DND-41 (cell line): ENCODE data around the gene GALNT13.

Experiments used
- ATAC-seq: fragments of 200-7000 bp; cut with Tn5 transposase; 3 replicates; pipeline ENCODE4 v1.9.1; 2021; ENCODE audit warnings: low read depth; ENCODE audit not compliant: insufficient read depth
- DNase-seq: peaks from one replicate; pipeline ENCODE4 v3.0.0-alpha.2; 2020
- H2AFZ ChIP-seq: 2 replicates; pipeline ENCODE4 v1.6.0; 2012; ENCODE audit warnings: low read depth, low read length
- H3K27ac ChIP-seq: 2 replicates; pipeline ENCODE4 v1.5.1; 2012; ENCODE audit warnings: low read length, inconsistent platforms
- H3K27me3 ChIP-seq: fragments of 200-600 bp; sonication (generic); 2 replicates; pipeline ENCODE4 v1.6.0; 2012; ENCODE audit warnings: low read length, mild to moderate bottlenecking, inconsistent platforms; ENCODE audit not compliant: insufficient read depth, poor library complexity
- H3K36me3 ChIP-seq: 2 replicates; pipeline ENCODE4 v1.5.1; 2012; ENCODE audit warnings: low read length, inconsistent platforms; ENCODE audit not compliant: insufficient read depth
- H3K4me1 ChIP-seq: 2 replicates; pipeline ENCODE4 v1.5.1; 2012; ENCODE audit warnings: mild to moderate bottlenecking, low read length; ENCODE audit not compliant: insufficient read depth
- H3K4me2 ChIP-seq: 2 replicates; pipeline ENCODE4 v1.6.0; 2012; ENCODE audit warnings: mild to moderate bottlenecking, moderate library complexity, low read length, inconsistent platforms; ENCODE audit not compliant: insufficient read depth
- H3K4me3 ChIP-seq, 2 experiments: fragments of 200-600 bp in 1 of 2; shearing (Covaris generic) in 1 of 2; 2 replicates each; pipeline ENCODE4 v1.5.1; 2012 to 2016; ENCODE audit warnings: inconsistent platforms in 2 of 2, low read length in 2 of 2, mild to moderate bottlenecking in 2 of 2, low read depth in 1 of 2, moderate library complexity in 1 of 2
- H3K79me2 ChIP-seq: 2 replicates; pipeline ENCODE4 v1.6.0; 2012; ENCODE audit warnings: low read length, inconsistent platforms; ENCODE audit not compliant: insufficient read depth
- H3K9ac ChIP-seq: 2 replicates; pipeline ENCODE4 v1.6.0; 2012; ENCODE audit warnings: low read depth, mild to moderate bottlenecking, inconsistent platforms, low read length, moderate library complexity
- H3K9me3 ChIP-seq: 2 replicates; pipeline ENCODE4 v1.5.1; 2012; ENCODE audit warnings: low read length, moderate library complexity, mild to moderate bottlenecking, inconsistent platforms; ENCODE audit not compliant: insufficient read depth, severe bottlenecking
- H4K20me1 ChIP-seq: 2 replicates; pipeline ENCODE4 v1.6.0; 2012; ENCODE audit warnings: low read length; ENCODE audit not compliant: insufficient read depth
- EZH2 ChIP-seq: IDR thresholded peaks from 3 replicates; pipeline ENCODE4 v1.6.1; 2012; ENCODE audit warnings: borderline replicate concordance, low read depth, mild to moderate bottlenecking, moderate library complexity, low read length, inconsistent platforms; ENCODE audit not compliant: severe bottlenecking
- TF ChIP-seq, protein P1 (sequence below): IDR thresholded peaks from 2 replicates; pipeline ENCODE4 v1.5.1; 2012; ENCODE audit warnings: borderline replicate concordance, low read length, moderate library complexity, mild to moderate bottlenecking; ENCODE audit not compliant: poor library complexity, severe bottlenecking; ENCODE audit errors: extremely low read depth

GALNT13 gene

DNA sequence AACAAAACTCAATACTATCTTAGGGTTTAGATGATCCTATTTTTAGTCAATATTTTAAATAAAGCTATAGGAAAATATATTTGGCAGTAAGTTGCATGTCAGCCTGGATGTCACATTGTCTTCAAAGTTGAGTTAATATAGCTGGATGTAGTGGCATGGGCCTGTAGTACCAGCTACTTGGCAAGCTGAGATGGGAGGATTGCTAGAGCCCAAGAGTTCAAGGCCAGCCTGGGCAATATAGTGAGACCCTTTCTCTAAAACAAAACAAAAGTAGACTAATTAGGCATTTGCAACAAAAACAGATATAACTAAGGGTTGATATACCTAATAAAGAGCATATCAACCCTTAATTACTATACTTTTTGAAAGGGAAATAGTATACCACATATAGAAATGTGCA, 572.2 kb downstream of the GALNT13 start:
- no peak overlapping the region for H2AFZ ChIP-seq
- no peak for ATAC-seq
- no peaks in the 10 kb centered on the region for H3K4me1 ChIP-seq
- H3K4me3 ChIP-seq, result no peak overlapping the region
- H4K20me1 ChIP-seq, result no peaks in the 10 kb centered on the region
- TF ChIP-seq, protein P1, sequence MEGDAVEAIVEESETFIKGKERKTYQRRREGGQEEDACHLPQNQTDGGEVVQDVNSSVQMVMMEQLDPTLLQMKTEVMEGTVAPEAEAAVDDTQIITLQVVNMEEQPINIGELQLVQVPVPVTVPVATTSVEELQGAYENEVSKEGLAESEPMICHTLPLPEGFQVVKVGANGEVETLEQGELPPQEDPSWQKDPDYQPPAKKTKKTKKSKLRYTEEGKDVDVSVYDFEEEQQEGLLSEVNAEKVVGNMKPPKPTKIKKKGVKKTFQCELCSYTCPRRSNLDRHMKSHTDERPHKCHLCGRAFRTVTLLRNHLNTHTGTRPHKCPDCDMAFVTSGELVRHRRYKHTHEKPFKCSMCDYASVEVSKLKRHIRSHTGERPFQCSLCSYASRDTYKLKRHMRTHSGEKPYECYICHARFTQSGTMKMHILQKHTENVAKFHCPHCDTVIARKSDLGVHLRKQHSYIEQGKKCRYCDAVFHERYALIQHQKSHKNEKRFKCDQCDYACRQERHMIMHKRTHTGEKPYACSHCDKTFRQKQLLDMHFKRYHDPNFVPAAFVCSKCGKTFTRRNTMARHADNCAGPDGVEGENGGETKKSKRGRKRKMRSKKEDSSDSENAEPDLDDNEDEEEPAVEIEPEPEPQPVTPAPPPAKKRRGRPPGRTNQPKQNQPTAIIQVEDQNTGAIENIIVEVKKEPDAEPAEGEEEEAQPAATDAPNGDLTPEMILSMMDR, result no peak
- TF ChIP-seq EZH2, result no peak
- H3K9me3 ChIP-seq, result no peaks in the 10 kb centered on the region
- no peak for DNase-seq
- no peak overlapping the region for H3K27ac ChIP-seq
- H3K4me2 ChIP-seq, result no peak overlapping the region
- H3K9ac ChIP-seq, result no peak overlapping the region
- H3K27me3 ChIP-seq, result no peaks in the 10 kb centered on the region
- H3K36me3 ChIP-seq, result no peaks in the 10 kb centered on the region
- no peaks in the 10 kb centered on the region for H3K79me2 ChIP-seq

DNA sequence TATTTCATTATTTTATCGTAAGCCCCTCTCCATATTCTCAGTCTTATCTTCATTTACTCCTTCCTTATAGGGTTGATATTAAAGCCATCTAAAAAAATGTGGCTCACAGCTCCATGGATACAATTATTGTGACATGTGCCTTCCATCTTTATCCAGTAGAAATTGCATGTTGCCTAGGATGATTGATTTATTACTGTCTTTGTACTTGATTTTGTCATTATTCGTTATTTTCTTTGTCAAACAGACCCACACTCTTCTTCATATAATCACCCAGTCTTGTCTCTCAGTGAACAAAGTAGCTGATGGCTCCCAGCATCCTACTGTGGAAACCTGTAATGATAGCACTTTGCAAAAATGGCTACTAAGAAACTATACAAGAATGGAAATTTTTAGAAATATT, 574.6 kb downstream of the GALNT13 start:
- Histone ChIP-seq H3K9ac (no peak overlapping the region), H3K4me3 (no peak overlapping the region), H2AFZ (no peak overlapping the region), H3K27ac (no peak overlapping the region), H3K79me2 (no peaks in the 10 kb centered on the region), H3K36me3 (no peaks in the 10 kb centered on the region), H3K9me3 (no peaks in the 10 kb centered on the region), H3K27me3 (no peaks in the 10 kb centered on the region), H4K20me1 (no peaks in the 10 kb centered on the region), H3K4me1 (no peaks in the 10 kb centered on the region), H3K4me2 (no peak overlapping the region)
- ATAC-seq (no peak), DNase-seq (no peak)
- TF ChIP-seq EZH2, result no peak
- TF ChIP-seq, protein P1, result no peak

DNA sequence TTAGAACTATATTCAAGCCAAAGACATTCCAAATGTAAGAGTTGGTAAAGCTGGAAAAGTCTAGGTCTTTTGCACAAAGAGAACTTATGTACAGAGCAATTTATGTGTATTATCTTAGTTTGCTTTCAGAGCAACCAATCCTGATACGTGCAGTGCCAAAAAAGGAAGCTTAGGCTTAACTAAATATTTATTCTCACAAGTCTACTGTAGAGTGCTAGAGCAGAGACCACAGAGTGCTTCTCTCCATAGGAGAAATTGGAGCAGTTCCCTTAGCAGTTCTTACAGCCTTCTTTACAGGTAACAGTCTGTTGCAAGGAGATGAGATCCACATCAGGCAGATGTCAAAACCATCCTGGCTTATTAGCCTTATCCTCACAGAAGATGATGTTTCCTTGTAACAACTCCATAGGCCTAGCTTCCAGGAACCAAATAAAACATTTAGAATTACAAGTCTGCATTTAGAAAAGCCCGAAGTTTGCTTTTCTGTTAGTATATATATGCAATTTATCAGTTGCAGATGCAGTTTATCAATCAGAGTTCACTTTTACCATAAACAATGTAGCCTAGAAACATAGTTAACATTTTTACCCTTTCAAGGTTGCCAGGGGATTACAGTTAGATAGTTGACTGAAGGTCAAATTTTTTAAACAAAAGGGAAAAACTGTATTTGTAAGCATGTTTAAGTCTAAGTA, 576.2 kb downstream of the GALNT13 start:
- no peaks in the 10 kb centered on the region for H3K27me3 ChIP-seq
- H2AFZ ChIP-seq, result no peak overlapping the region
- H3K79me2 ChIP-seq, result no peaks in the 10 kb centered on the region
- H3K4me2 ChIP-seq, result no peak overlapping the region
- no peaks in the 10 kb centered on the region for H4K20me1 ChIP-seq
- TF ChIP-seq, protein P1, result no peak
- no peak for TF ChIP-seq EZH2
- no peak overlapping the region for H3K4me3 ChIP-seq
- no peak overlapping the region for H3K9ac ChIP-seq
- no peaks in the 10 kb centered on the region for H3K9me3 ChIP-seq
- H3K4me1 ChIP-seq, result no peaks in the 10 kb centered on the region
- DNase-seq, result no peak
- no peaks in the 10 kb centered on the region for H3K36me3 ChIP-seq
- no peak for ATAC-seq
- H3K27ac ChIP-seq, result no peak overlapping the region
